HEK293T (cell line): ENCODE data around the gene ADAM29.

Experiments
- ARNT ChIP-seq: fragments of 450-650 bp; IDR thresholded peaks from 2 replicates; pipeline ENCODE4 v1.6.1; 2017; ENCODE audit warnings: mild to moderate bottlenecking
- CTBP1 ChIP-seq: fragments of 450-650 bp; IDR thresholded peaks from 2 replicates; pipeline ENCODE4 v1.6.1; 2016; ENCODE audit warnings: borderline replicate concordance
- ELF4 ChIP-seq: fragments of 450-650 bp; IDR thresholded peaks from 2 replicates; pipeline ENCODE4 v1.6.1; 2017; ENCODE audit warnings: antibody characterized with exemption
- FOXA1 ChIP-seq: fragments of 450-650 bp; IDR thresholded peaks from 2 replicates; pipeline ENCODE4 v1.6.1; 2016; ENCODE audit warnings: mild to moderate bottlenecking
- FOXK2 ChIP-seq: fragments of 450-650 bp; IDR thresholded peaks from 2 replicates; pipeline ENCODE4 v1.6.1; 2016; ENCODE audit warnings: mild to moderate bottlenecking
- FOXM1 ChIP-seq: fragments of 450-650 bp; IDR thresholded peaks from 2 replicates; pipeline ENCODE4 v1.6.1; 2017; ENCODE audit warnings: mild to moderate bottlenecking, borderline replicate concordance
- HDGF ChIP-seq: fragments of 450-650 bp; IDR thresholded peaks from 2 replicates; pipeline ENCODE4 v1.6.1; 2017; ENCODE audit warnings: antibody characterized with exemption, borderline replicate concordance
- L3MBTL2 ChIP-seq: fragments of 450-650 bp; conservative IDR thresholded peaks from 2 replicates; pipeline ENCODE4 v1.6.1; 2016; ENCODE audit warnings: mild to moderate bottlenecking
- LEF1 ChIP-seq: fragments of 450-650 bp; IDR thresholded peaks from 2 replicates; pipeline ENCODE4 v1.6.1; 2017; ENCODE audit warnings: mild to moderate bottlenecking, borderline replicate concordance
- NFRKB ChIP-seq: fragments of 450-650 bp; IDR thresholded peaks from 2 replicates; pipeline ENCODE4 v1.6.1; 2016; ENCODE audit warnings: mild to moderate bottlenecking, moderate library complexity
- SP1 ChIP-seq: fragments of 450-650 bp; IDR thresholded peaks from 2 replicates; pipeline ENCODE4 v1.6.1; 2017
- SUZ12 ChIP-seq: fragments of 450-650 bp; IDR thresholded peaks from 2 replicates; pipeline ENCODE4 v1.6.1; 2016; ENCODE audit warnings: mild to moderate bottlenecking
- ZNF384 ChIP-seq: fragments of 450-650 bp; IDR thresholded peaks from 2 replicates; pipeline ENCODE4 v1.6.1; 2016
- TF ChIP-seq, protein P1 (sequence below): fragments of 450-650 bp; IDR thresholded peaks from 2 replicates; pipeline ENCODE4 v1.6.1; 2016

DNA sequence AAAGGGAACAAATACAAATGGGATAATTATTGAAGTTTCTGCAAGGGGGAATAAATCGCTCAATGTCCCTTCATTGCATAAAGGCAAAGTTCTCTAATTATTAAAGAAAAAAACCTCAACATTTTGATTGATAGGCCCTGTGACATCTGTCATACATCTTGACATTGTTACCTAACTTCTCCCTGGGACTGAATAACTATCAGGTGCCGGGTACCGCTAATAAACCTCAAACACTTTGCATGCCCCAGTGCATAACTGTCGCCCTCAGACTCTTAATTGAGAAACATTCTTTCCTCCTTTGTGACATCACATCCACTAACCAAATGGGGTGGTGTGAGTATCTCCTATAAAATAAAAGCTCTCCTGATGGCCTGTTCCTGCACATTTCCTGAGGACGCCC, at the start of gene ADAM29:
- TF ChIP-seq, protein P1, sequence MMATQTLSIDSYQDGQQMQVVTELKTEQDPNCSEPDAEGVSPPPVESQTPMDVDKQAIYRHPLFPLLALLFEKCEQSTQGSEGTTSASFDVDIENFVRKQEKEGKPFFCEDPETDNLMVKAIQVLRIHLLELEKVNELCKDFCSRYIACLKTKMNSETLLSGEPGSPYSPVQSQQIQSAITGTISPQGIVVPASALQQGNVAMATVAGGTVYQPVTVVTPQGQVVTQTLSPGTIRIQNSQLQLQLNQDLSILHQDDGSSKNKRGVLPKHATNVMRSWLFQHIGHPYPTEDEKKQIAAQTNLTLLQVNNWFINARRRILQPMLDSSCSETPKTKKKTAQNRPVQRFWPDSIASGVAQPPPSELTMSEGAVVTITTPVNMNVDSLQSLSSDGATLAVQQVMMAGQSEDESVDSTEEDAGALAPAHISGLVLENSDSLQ, result no peak
- TF ChIP-seq FOXK2 (no peak), FOXM1 (no peak), SP1 (no peak), FOXA1 (no peak), NFRKB (no peak), HDGF (no peak), ZNF384 (no peak), SUZ12 (no peak), CTBP1 (no peak), ARNT (no peak), L3MBTL2 (no peak), ELF4 (no peak), LEF1 (no peak)
